Measurements from ENCODE around the gene OPCML.

Gene OPCML

GRCh38 chr11:132969892-132970291 is 562.4 kb downstream of the OPCML start:
- no peak for DNase-seq

- no peak for DNase-seq
Observed at GRCh38 chr11:132962041-132962440, 570.3 kb downstream of the OPCML start.

- no peak for DNase-seq
Observed at GRCh38 chr11:132961453-132961852, 570.8 kb downstream of the OPCML start.

GRCh38 chr11:132960273-132961078 is 571.8 kb downstream of the OPCML start:
- no peak for DNase-seq

- no peak for DNase-seq
Observed at GRCh38 chr11:132959693-132960092, 572.6 kb downstream of the OPCML start.

GRCh38 chr11:132957881-132958280 is 574.4 kb downstream of the OPCML start:
- DNase-seq: no peak

- DNase-seq: no peak
Observed at GRCh38 chr11:132948252-132948651, 584.0 kb downstream of the OPCML start.

- no peak for DNase-seq
Observed at GRCh38 chr11:132944569-132944944, 587.7 kb downstream of the OPCML start.

GRCh38 chr11:132943706-132944568 is 588.4 kb downstream of the OPCML start:
- DNase-seq: no peak

- no peak for DNase-seq
Observed at GRCh38 chr11:132943357-132943705, 589.0 kb downstream of the OPCML start.

GRCh38 chr11:132942611-132943356 is 589.5 kb downstream of the OPCML start:
- no peak for DNase-seq

- DNase-seq: no peak
Observed at GRCh38 chr11:132941761-132942160, 590.5 kb downstream of the OPCML start.

- DNase-seq: no peak
Observed at GRCh38 chr11:132941024-132941646, 591.2 kb downstream of the OPCML start.

GRCh38 chr11:132937016-132937415 is 595.3 kb downstream of the OPCML start:
- no peak for DNase-seq

- DNase-seq: no peak
Observed at GRCh38 chr11:132935383-132935782, 596.9 kb downstream of the OPCML start.

- no peak for DNase-seq
Observed at GRCh38 chr11:132933703-132934102, 598.6 kb downstream of the OPCML start.

GRCh38 chr11:132925825-132926469 is 606.4 kb downstream of the OPCML start:
- no peak for DNase-seq

- no peak for DNase-seq
Observed at GRCh38 chr11:132921597-132921996, 610.7 kb downstream of the OPCML start.

GRCh38 chr11:132920451-132921096 is 611.7 kb downstream of the OPCML start:
- DNase-seq: no peak

- no peak for DNase-seq
Observed at GRCh38 chr11:132914600-132914999, 617.7 kb downstream of the OPCML start.

GRCh38 chr11:132913886-132914285 is 618.4 kb downstream of the OPCML start:
- DNase-seq: no peak

- no peak for DNase-seq
Observed at GRCh38 chr11:132913295-132913694, 619.0 kb downstream of the OPCML start.

Measured in activated CD4-positive, alpha-beta T cell treated with anti-CD3 and anti-CD28 coated beads for 48 hours (primary cell).